Adrenal gland (tissue), 5 donors: Measurements from ENCODE around the gene NELFB.

ENCODE experiments used
- CTCF ChIP-seq, 6 experiments: fragments of 450-650 bp in 4 of 6; fragments of 200-600 bp in 2 of 6; sonication (generic) in 1 of 6; IDR thresholded peaks; 1 replicate in 5 of 6; 2 replicates in 1 of 6; pipeline versions ENCODE4 v1.5.1 to v1.8.0; 2016 to 2021; ENCODE audit warnings: antibody characterized with exemption in 6 of 6, mild to moderate bottlenecking in 2 of 6, moderate library complexity in 1 of 6
- POLR2A ChIP-seq, 2 donors: fragments of 450-650 bp; IDR thresholded peaks; one replicate each; pipeline ENCODE4 v1.6.1; 2017; ENCODE audit warnings: antibody characterized with exemption in 2 of 2, mild to moderate bottlenecking in 2 of 2, moderate library complexity in 1 of 2
- donor health status: DM: no; HTN: no; CAD: no.

GRCh38 chr9:137294681-137295237 is 39.6 kb downstream of the NELFB start:
- no peak for TF ChIP-seq CTCF (IDR thresholded peaks at IDR 0.05)
- TF ChIP-seq POLR2A (IDR thresholded peaks at IDR 0.05), result no peak
